SIG-M5 treated with dmso at 0.1 percent for 504 hours (cell line): ENCODE measurements around the gene DNAH5.

ENCODE experiments used
- DNase-seq: peaks from one replicate; lab custom pipeline; 2025; ENCODE audit not compliant: unreplicated experiment; lab: John Stamatoyannopoulos, UW

Gene DNAH5

GRCh38 chr5:13708906-13709305 lies 235.6 kb downstream of the DNAH5 start:
- DNase-seq, result no peak

GRCh38 chr5:13708432-13708831 lies 236.1 kb downstream of the DNAH5 start:
- no peak for DNase-seq

- DNase-seq, result no peak
Measured at GRCh38 chr5:13704396-13704795, 240.1 kb downstream of the DNAH5 start.

GRCh38 chr5:13700626-13701025 lies 243.9 kb downstream of the DNAH5 start:
- DNase-seq, result no peak

GRCh38 chr5:13698885-13699284 lies 245.6 kb downstream of the DNAH5 start:
- no peak for DNase-seq

- no peak for DNase-seq
Measured at GRCh38 chr5:13695076-13695712, 249.3 kb downstream of the DNAH5 start.

- DNase-seq, result no peak
Measured at GRCh38 chr5:13692172-13692571, 252.3 kb downstream of the DNAH5 start.

- DNase-seq, result no peak
Measured at GRCh38 chr5:13676531-13676930, 268.0 kb downstream of the DNAH5 start.

GRCh38 chr5:13674391-13674790 lies 270.1 kb downstream of the DNAH5 start:
- no peak for DNase-seq

GRCh38 chr5:13673511-13673910 lies 271.0 kb downstream of the DNAH5 start:
- DNase-seq, result no peak

- no peak for DNase-seq
Measured at GRCh38 chr5:13664377-13664776, 280.1 kb downstream of the DNAH5 start.

- DNase-seq, result no peak
Measured at GRCh38 chr5:13662626-13663025, 281.9 kb downstream of the DNAH5 start.

GRCh38 chr5:13661272-13661671 lies 283.2 kb downstream of the DNAH5 start:
- DNase-seq, result no peak

- no peak for DNase-seq
Measured at GRCh38 chr5:13660072-13660471, 284.4 kb downstream of the DNAH5 start.

- DNase-seq, result no peak
Measured at GRCh38 chr5:13659391-13659790, 285.1 kb downstream of the DNAH5 start.

GRCh38 chr5:13658761-13659160 lies 285.7 kb downstream of the DNAH5 start:
- no peak for DNase-seq

GRCh38 chr5:13658152-13658551 lies 286.3 kb downstream of the DNAH5 start:
- no peak for DNase-seq

GRCh38 chr5:13653709-13654108 lies 290.8 kb downstream of the DNAH5 start:
- DNase-seq, result no peak

GRCh38 chr5:13649656-13650055 lies 294.8 kb downstream of the DNAH5 start:
- DNase-seq, result no peak

- DNase-seq, result no peak
Measured at GRCh38 chr5:13648822-13649221, 295.7 kb downstream of the DNAH5 start.

- no peak for DNase-seq
Measured at GRCh38 chr5:13643734-13644133, 300.8 kb downstream of the DNAH5 start.

- DNase-seq, result no peak
Measured at GRCh38 chr5:13643196-13643595, 301.3 kb downstream of the DNAH5 start.
